T-helper 1 cell treated with Interleukin-12 subunit alpha and Interleukin-12 subunit beta and Interleukin-4 antibody, amounts not matched to agents 30 ng/mL and 1 ng/mL, for 36 hours (primary cell): ENCODE data around the gene LNP1. TPM values are rescaled to one million over a fixed set of nuclear protein-coding genes. Genes with fewer than 3 reads are reported as not detected.
"Not testable (repeated sequence)": the region's sequence is repeated elsewhere in the genome, so short reads cannot be mapped to it uniquely, and the experiment has no call there.

ENCODE experiments used
- intact Hi-C: fragments of 100-400 bp; cut with micrococcal nuclease; formaldehyde crosslinking; loops from one replicate; pipeline ENCODE4 v1.15.1; 2024
- total RNA-seq: library from RNA; stranded (reverse); gene quantifications from 2 replicates; pipeline ENCODE4 v1.2.3, GENCODE V29; 2022

Gene LNP1
- total RNA-seq, 1 donor from 2014 or later = 1.5 TPM

DNA sequence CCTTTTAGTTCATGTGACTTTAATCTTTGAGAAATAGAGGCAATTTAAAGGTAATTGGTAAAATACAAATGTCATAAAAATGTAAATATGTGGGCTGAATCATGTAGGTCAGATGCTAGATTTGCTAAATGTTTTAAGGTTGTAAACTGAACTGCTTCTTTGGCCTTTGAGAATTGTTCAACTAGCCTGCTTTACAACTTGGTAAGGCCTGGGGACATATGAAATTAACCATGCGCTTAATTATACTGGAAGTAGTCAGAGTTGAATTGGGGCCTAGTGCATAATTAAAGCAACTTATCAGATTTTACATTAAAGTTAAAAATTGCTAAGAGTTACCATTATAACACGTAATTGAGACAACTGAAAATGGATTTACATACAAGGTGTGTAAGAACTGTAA, 70.1 kb downstream of the LNP1 start:
- intact Hi-C loops = no loop called here

DNA sequence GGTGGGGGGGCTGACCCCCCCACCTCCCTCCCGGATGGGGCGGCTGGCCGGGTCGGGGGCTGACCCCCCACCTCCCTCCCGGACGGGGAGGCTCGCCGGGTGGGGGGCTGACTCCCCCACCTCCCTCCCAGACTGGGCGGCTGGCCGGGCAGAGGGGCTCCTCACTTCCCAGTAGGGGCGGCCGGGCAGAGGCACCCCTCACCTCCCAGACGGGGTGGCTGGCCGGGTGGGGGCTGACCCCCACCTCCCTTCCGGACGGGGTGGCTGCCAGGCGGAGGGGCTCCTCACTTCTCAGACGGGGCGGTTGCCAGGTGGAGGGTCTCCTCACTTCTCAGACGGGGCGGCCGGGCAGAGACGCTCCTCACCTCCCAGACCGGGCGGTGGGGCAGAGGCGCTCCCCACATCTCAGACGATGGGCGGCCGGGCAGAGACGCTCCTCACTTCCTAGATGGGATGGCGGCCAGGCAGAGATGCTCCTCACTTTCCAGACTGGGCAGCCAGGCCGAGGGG, 76.6 kb downstream of the LNP1 start:
- intact Hi-C loops = not testable (repeated sequence)

DNA sequence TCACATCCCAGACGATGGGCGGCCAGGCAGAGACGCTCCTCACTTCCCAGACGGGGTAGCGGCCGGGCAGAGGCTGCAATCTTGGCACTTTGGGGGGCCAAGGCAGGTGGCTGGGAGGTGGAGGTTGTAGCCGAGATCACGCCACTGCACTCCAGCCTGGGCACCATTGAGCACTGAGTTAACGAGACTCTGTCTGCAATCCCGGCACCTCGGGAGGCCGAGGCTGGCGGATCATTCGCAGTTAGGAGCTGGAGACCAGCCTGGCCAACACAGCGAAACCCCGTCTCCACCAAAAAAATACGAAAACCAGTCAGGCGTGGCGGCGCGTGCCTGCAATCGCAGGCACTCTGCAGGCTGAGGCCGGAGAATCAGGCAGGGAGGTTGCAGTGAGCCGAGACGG, 77.2 kb downstream of the LNP1 start:
- intact Hi-C loops = not testable (repeated sequence)

DNA sequence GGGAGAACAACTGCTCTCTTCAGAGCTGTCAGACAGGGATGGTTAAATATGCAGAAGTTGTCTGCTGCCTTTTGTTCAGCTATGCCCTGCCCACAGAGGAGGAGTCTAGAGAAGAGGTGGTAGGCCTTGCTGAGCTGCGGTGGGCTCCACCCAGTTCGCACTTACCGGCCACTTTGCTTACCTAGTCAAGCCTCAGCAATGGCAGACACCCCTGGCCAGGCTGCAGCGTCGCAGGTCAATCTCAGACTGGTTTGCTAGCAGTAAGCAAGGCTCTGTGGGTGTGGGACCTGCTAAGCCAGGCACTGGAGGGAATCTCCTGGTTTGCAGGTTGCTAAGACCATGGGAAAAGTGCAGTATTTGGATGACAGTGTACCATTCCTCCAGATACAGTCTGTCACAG, 78.7 kb downstream of the LNP1 start:
- intact Hi-C loops = no loop called here

DNA sequence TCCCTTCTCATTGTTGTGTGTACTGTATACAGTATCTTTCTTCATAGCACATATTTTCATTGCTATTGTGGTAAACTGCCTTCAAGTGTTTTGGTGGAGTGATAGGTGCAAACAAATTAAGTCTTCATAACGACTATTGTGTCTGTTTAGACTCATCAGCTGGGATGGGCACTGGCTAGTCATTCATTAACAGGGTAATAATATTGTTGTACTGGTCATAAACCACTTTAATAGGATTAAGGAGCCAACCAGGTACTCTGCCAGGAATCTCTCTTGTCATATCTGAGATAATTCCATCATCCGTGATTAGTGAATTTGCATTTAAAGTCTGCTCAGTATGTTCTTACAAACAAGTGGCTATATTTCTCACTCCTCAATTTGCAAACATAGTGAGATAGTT, 80.8 kb downstream of the LNP1 start:
- intact Hi-C loops = no loop called here

DNA sequence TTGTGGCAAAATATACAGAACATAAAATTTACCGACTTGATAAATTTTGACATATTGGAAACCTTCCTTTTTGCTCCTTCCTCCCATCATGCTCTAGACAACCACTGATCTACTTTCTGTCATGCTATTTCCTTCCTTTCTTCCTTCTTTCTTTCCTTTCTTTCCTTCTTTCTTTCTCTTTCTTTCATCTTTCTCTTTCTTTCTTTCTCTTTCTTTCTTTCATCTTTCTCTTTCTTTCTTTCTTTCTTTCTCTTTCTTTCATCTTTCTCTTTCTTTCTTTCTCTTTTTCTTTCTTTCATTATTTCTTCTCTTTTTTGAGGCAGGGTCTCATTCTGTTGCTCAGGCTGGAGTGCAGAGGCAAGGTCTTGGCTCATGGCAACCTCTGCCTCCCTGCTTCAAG, 82.2 kb downstream of the LNP1 start:
- intact Hi-C loops = no loop called here

DNA sequence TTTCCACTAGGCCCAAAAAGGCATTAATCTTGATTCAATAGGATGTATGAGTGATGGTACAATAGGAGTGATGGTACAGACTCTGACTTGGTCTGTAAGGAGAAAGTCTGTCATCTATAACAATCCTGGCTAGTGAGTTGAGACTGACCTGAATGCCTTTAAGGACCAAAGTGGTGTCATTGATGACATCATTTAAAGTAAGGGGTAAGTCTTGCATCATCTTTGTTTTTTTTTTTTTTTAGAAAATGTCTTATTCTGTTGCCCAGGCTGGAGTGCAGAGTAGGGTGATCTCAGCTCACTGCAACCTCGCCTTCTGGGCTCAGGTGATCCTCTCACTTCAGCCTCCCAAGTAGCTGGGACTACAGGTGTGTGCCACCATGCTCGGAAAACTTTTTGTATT, 85.5 kb downstream of the LNP1 start:
- intact Hi-C loops = no loop called here

DNA sequence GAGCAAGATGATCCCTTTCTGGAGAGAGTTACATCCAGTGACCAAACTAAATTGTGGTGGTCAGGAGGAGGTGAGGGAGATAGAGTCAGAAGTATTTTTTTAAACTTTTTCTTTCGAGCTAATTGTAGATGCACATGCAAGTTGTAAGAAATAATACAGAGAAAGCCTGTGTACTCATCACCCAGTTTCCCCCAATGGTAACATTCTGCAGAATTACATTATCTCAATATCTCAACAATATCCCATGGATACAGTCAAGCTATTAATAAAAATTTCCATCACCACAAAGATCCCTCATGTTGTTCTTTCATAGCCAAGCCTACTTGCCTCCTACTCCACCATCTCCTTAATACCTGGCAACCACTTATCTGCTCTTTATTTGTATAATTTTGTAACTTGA, 87.8 kb downstream of the LNP1 start:
- intact Hi-C loops = no loop called here

DNA sequence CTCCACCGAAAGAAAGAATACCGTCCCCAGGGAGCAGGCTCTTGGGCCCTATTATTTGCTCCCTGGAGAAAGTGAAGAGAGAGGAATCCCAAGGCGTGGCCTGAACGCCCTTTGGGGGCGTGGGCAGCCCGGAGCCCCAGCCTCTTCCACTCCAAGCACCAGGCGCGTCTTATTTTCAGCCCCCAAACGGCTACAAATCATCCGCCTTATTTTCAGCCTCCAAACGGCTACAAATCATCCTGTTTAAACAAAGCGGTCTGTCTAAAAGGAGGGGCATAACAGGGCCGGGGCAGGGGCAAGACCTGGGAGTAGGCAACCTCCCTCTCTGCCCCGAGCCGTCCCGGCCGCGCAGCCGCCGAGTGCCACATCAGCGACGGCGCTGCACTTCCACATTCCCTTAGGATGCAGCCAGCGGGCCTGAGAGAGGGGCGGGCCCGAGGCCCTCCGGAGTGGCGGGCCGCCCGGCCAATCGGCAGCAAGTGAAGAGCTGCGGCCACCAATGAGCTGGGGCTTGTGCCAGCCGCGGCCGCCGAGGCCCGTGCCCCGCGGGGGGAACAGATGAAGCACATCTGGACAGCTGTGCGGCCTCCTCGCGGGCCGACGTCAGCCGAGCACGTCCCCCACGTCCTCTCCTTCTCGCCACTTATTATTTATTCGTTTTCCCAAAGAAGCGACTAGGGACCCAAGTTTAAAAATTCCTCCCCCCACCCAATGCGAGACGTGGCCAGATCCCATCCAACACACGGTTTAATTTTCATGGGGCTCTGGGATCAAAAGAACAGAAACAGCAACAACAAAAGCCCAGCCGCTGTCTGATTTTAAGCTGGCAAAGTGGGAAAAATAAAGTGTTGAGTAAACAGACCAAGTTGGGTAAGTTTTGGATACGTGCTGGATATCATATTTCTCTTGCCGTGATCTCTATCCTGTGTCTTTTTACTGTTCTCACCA, 91.0 kb downstream of the LNP1 start, which contains the start of gene TMEM45A:
Gene TMEM45A, plus strand, starts transcription at position 561 of the 948 bp plus-strand sequence. CDS start 62,593 bp downstream, outside the sequence.
- intact Hi-C loops = loop anchor here (1.0 to 5.0 kb wide), 7 partner anchors 26 to 675 kb away; partner anchors contain the start of genes CMSS1, LNP1, NIT2 and TBC1D23

DNA sequence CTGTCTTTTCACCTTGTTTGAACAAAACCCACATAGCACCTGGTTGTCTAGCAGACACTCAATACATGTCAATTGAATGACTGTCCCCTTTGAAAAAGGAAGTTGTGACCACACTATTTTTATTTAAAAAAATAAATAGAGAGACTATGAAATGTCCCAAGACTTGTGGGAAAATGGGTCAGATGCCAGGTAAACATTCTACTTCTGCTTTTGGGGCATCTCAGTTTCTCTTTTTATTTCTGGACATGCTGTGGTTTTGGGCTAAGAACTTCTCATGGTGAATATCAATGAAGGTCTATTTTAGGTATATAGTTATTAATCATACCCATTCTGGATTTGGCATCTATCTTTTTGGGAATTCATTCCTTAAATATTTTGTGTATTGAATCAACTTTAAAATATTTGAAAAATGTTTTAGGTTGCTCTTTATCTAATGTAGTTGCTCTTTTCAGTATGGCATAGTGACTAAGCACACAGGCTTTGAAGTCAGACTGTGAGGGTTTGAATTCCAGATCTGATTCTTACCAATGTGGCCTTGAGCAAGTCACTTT, 95.4 kb downstream of the LNP1 start:
- intact Hi-C loops = no loop called here

DNA sequence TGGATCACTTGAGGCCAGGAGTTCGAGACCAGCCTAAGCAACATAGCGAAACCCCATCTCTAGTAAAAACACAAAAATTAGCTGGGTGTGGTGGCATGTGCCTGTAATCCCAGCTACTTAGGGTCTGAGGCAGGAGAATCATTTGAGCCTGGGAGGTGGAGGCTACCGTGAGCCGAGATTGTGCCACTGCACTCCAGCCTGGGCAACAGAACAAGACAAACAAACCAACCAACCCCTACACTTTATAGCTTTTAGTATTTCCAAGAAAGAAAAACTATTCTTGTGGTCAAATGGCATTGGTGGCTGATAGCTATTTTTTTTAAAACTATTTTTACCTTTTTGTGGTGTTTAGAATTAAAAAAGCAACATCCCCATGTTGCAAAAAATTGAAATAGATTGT, 98.3 kb downstream of the LNP1 start:
- intact Hi-C loops = no loop called here

DNA sequence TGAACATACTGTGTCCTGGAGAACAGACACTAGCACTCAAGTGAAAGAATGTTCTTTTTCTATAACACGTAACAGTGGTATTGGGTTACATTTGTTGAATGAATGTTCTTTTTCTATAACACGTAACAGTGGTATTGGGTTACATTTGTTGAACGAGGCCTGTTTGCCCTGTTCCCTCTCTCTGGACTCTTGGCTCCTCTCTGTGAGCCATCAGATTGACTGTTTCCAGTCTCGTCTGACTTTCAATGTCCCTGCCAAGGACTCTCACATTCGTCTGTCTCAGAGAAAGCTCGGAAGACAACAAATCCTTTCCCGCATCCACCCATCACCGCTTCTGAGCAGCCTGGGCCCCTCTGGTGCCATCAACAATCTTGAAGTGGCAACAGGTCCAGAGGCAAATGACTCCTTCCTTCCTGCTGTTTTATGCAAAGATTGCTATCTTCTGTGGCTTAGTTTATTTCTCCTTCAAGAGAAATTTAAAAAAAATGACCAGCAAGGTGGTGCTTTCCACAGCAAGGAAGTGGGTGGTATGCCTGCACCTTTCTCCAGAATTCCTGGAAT, 99.1 kb downstream of the LNP1 start:
- intact Hi-C loops = no loop called here

DNA sequence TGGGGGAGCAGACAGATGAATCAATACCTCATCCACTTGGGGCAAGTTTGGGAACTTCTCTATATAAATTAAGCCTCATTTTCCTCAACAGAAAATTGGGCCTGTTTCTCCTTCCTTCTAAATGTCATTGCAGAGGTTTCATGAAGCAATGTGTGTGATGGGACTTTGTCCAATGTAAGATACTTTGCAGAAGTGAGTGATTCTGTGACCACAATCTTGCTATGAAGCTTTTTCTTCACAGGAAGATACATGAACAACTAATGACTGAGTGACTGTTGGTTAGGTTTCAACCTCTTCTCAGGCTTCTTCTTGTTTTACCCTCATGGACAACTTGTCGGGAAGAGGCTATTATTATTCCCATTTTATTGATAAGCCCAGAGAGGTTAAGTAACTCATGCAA, 102.1 kb downstream of the LNP1 start:
- intact Hi-C loops = no loop called here

Other genes starting within 250 kb of the LNP1 start
- 32.3 and 34.1 TPM in 2 replicates for gene TBC1D23, start 140.5 kb upstream of the LNP1 start, total RNA-seq
- 42.5 and 45.5 TPM in 2 replicates for gene NIT2, start 66.8 kb upstream of the LNP1 start, total RNA-seq
- gene TOMM70, start 450 bp upstream of the LNP1 start, total RNA-seq = 45.3 and 45.8 TPM in 2 replicates
- 0.10 and 0.22 TPM in 2 replicates for gene TMEM45A, start 91.1 kb downstream of the LNP1 start, total RNA-seq
- not detected in 2 replicates for gene ADGRG7, start 208.1 kb downstream of the LNP1 start, total RNA-seq